Fibroblast of the conjunctiva (primary cell): Measurements from ENCODE around the gene DIAPH2.

Experiments
- DNase-seq: peaks from one replicate; pipeline ENCODE4 v3.0.0-alpha.2; 2010; ENCODE audit warnings: low read depth

The DIAPH2 gene

DNA sequence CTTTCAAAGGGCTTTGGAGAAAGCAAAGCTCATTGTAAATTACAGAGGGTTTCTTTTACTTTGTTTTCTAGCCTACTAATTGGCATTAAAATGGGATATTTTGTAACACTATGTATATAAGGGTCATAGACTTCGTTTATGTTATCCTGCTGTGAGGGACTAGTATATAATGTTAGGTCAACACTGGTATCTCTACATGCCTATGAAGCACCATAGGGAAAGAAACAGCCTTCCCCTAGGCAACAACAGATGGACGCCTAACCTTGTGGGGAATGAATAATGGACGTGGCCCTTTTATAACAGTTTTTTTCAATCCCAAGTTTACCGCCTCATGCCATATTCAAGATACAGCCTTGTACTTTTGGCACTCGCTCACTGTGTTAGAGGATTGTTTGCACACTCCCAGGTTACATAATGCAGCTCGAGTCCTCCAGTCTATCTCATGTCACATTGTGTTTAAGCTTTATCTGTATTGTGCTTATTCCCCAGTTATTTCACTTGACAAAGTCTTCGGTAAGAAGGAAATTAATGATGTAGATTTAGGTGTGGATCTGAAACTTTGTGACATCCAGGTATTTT is 910.1 kb downstream of the DIAPH2 start:
- DNase-seq: no peak

DNA sequence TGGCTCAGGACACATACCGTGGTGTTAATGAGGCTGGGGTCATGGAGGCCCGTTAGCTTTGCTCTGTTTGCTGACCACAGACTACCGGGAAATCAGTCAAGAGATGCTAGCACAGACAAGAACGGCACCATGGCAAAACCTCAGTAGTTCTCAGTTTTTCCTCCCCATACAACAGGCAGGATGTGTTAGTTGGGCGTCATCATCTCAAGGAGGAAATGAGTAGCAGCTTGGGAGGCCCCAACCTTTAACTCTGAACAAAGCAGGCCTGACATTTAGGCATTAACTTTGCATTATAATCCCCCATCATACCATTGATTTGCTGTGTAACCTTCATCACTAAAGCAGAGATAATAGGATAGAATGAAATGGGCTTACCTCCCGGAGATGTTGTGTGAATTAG is 913.3 kb downstream of the DIAPH2 start:
- DNase-seq: no peak

DNA sequence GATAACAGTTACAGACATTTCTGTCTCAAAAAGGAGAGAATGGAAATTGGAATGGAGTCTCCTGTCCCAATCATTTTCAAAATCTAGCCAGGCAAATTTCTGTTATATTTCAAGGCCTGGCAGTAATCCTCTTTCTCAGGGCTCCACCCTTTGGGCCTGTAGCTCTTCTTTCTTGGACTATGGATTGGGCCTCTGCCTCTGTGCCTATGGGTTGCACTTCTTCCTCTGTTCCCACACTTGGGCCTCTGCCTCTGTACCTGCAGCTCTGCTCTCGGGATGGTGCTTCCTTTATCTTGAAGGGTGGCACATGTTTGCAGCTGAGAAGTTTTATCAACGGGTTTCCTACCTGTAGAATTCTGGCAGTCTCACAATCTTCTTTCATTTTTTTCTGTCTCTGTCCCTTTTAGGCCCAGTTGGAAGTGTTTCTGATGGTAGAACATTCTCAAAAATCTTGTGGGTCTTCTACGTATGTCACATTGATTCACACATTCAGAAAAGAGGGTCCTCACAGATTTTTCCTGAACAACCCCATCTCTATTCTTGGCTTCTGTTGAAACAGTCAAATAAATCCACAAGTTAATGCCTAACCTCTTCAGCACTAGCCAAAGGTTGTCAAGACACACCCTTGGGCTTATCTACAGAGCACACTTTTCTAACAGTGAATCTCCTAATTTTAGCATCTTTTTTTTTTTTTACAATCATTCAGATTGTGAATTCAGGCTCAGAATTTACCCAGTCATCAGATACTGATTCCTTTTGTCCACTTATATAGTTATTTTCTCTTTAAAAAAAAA is 918.0 kb downstream of the DIAPH2 start:
- no peak for DNase-seq

DNA sequence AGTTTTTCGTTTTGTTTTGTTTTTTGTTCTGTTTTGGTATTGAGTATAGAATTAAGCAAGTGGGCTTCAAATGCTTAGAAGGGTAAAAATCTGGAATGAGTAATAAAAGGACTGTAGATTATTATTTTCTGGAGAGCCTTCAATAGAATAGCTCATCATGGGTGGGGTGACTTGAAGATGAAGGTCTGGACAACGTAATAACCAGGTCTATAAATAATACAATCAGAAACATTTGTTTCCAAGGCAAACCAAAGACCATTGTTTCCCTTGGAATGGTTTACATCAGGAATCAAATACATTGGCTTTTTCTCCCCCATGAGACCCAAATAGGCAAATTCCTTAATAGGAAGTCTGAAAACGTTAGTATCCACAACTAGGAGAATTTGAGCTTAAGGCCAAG is 920.6 kb downstream of the DIAPH2 start:
- no peak for DNase-seq

DNA sequence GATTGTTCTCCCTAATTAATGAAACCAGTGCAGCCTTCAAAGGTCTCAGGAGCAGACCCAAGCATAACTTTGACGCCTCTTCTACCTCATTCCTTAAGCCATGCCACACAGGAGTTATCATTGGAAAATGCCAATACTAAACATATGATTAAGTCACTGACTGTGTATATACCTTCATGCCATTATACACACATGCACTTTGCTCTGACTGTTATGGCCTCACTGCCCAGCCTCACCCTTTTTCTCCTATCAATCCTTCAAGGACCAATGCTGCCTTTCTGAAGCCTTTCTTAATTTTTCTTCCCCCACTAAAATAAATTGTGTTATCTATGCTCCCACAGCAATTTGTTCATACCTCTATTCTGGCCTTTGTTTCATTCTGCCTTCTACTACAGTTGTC is 924.7 kb downstream of the DIAPH2 start:
- DNase-seq: no peak

DNA sequence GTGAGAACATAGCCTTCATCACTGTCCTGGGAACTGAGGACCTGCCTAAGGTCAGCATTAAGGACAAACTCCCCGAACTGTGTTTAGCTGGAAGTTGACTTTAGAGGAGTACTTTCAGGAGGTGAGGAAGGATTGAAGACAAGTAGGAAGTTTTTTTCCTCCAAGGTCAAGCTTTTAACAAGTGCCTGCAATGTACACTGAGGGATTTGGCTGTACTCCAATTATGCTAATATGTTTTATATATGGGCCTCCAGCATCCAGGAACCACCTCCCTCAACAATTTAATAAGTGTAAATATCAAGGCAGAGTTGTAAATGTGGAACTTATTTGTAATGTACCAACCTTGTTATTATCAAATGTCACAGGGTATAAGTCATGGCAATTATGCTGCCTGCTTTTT is 925.3 kb downstream of the DIAPH2 start:
- no peak for DNase-seq

DNA sequence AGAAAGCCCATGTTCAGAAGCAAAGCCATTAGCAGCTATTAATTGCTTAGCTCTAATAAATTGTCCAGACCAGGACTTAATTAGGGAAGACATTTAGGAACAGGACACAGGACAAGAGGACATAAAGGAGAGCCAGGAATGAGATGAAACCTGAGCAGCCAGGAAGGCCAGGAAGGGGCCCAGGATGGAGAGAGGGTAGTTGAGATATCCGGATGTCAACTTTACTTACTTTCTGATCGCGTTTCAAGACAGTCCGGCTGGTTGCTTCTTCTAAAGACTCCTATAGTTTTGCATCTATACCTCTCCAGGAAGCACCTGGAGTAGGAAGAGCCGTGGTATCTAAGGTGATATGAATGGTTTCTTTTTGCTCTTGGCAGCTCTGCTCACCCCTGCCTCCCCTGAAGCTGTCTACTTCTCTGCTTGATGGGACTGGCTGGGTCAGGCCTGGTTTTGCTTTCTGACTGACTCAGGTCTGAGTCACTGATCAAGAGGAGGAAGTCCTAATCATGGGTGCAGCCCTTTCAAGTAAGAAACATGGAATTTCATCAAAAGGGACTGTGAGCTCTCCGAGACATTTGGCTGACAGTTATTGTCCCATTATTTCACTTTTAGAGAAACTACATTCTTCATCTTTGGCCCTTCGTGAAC is 932.4 kb downstream of the DIAPH2 start:
- peak; percentile 14 for DNase-seq

DNA sequence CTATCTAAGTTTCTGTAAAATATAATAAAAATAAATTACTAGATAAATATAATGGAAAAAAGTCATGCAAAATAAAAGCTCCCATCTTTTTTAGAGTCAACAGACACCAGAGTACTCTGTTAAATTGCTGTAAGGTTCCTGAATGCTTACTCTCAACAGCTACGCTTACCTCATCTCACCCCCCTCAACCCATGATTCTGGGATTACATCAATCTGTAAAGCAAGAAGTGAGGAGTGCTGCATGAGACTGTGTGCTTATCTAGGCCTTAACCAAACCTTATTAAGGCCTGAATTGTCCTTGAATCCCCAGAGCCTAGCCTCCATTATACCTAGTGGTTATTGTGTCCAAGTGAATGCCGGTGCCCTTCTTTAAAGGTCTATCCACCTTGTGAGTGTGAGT is 934.9 kb downstream of the DIAPH2 start:
- DNase-seq: no peak

DNA sequence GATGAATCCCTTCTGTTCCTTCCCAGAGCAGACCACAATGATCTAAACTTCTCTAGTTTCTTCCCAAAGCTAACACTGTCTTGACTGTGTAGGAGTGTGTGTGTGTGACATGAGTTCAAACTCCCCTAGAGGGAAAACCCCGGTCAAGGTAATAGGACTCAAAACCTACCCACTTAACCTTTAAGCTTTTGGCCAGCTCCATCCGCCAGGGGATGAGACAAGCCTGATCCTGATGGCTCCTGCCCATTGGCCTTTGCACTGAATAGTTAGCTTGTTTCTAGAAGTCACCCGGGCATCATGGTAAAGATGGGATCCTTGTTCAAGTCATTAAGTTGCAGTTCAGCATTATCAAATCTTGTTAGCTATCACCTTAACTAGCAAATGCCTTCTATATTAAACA is 937.5 kb downstream of the DIAPH2 start:
- DNase-seq: no peak

GRCh38 chrX:97628326-97628725 is 943.7 kb downstream of the DIAPH2 start:
- no peak for DNase-seq

DNA sequence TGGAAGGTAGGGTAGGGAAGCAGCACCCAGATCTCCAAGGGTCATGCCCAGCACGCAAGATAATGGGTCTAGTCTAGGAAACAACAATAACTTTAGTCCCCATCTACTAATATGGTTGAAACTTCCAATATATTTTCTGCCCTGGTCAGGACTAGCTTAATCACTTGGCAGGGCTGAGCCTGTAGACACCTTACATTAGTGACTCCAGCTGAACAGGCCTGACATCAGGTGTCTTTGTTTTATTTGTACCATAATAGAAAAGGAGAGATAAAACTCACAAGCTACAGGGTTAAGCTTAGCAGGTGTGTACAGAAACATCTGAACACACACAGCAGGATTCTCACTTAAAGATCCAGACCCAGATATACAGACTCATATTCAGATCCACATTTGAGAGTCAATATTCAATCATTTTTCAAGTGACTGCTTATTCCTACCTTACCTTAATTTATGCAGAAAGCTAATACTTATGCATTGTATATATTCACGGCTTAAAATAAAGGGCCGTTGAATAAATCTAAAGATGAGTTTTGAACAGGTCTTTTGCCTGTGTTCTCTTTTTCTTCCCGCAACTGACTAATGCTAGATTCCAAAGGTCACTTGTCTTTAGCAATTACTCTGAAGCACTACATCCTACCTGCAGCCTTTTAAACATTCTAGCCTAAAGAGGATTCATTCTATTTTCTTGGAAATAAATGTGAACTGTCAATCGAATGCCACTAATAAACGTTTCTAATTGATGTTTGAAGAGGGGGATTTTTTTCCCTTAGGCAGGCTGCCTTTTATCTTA is 944.4 kb downstream of the DIAPH2 start:
- DNase-seq: no peak

DNA sequence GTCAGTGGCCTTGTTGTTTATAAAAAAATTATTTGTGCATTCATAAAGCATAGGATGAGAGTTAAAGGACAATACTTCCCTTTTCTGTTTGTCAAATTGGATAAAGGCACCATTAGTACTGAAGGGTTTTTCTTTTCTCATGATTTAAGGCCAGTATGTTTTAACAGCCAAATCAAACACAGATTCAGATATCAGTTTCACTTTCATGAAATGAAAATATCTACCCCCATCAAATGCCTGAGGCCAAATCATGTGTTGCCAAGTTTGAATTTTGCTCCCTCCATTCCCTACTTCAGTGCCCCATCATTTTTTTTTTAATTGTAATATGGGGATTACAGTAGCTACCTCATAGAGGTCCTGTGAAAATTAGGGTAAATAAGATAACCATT is 944.9 kb downstream of the DIAPH2 start:
- DNase-seq: no peak

DNA sequence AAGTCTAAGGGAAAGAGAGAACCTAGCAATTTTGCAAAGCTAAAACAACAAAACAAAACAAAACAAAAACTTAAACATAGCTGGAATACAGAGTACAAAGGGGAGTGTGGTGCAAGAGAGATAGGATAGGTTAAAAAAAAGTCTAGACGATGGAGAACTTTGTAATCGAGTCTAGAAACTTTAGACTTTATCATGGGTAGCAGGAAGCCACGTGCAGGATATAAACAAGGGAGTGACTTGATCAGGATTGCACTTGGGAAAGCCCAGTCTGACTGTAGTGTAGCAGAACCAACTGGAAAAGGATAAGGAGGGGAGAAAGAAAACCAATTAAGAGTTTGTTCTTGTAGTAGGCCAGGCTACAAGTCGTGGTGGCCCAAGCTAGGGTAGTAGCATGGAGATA is 949.2 kb downstream of the DIAPH2 start:
- DNase-seq: no peak

GRCh38 chrX:97636473-97637140 is 952.0 kb downstream of the DIAPH2 start:
- DNase-seq: no peak

- DNase-seq: no peak
These were observed 952.6 kb downstream of the DIAPH2 start for GRCh38 chrX:97637289-97637688.

- DNase-seq: no peak
These were observed 954.0 kb downstream of the DIAPH2 start for GRCh38 chrX:97638621-97639020.

GRCh38 chrX:97639526-97639925 is 954.9 kb downstream of the DIAPH2 start:
- no peak for DNase-seq
